HFF-Myc (cell line): Measurements from ENCODE around the gene IGFBP5.

Experiments
- DNase-seq: peaks from one replicate; pipeline ENCODE4 v3.0.0-alpha.2; 2011; ENCODE audit warnings: low read depth; ENCODE audit errors: extremely low read depth
- H3K4me3 ChIP-seq: replicated peaks from 2 replicates; pipeline ENCODE4 v1.5.1; 2011; ENCODE audit warnings: low read depth, mild to moderate bottlenecking, control low read depth, low read length
- CTCF ChIP-seq: IDR thresholded peaks from 2 replicates; pipeline ENCODE4 v1.5.1; 2012; ENCODE audit warnings: mild to moderate bottlenecking, low read depth, low read length, control low read depth; ENCODE audit errors: missing control alignments

Gene IGFBP5

DNA sequence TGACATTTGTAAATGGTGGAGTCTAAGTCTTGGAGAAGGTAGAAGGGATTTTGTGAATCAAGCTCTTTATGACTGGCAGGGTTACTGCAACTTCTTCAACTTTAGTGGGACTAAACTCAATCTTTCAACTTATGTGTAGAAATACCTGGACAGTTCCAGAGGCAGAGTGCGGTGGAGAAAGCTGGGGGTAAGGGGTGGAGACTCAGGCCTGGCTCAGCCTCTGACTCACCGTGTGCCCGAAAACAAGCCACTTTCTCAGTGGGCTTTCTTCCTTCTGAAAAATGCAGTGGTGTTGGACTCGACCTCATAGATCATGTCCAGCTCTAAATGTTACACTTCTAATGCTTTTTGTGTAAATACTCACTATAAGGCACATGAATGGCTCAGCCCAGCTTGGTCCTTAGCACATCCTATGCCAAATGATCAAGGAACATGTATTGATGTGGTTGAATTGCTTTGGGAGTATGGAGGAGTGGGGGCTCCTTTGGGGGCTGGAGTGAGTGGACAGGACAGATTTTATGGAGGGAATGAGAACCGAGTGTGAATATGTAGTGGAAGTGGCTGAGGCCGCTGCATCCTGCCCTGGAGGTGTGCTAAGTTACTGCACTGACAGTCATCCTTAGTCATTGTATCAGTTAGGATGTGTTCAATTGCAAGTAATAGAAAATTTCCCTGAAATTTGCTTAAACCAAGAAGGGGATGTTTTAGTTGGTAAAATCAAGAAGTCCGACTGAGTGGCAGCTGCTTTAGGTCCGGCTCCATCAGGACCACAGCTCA lies 32.2 kb upstream of the IGFBP5 start:
- TF ChIP-seq CTCF, result no peak
- DNase-seq, result no peak
- H3K4me3 ChIP-seq, result no peak overlapping the region

GRCh38 chr2:216724190-216724589 lies 28.8 kb upstream of the IGFBP5 start:
- DNase-seq, result no peak
- no peak overlapping the region for H3K4me3 ChIP-seq
- TF ChIP-seq CTCF, result no peak

DNA sequence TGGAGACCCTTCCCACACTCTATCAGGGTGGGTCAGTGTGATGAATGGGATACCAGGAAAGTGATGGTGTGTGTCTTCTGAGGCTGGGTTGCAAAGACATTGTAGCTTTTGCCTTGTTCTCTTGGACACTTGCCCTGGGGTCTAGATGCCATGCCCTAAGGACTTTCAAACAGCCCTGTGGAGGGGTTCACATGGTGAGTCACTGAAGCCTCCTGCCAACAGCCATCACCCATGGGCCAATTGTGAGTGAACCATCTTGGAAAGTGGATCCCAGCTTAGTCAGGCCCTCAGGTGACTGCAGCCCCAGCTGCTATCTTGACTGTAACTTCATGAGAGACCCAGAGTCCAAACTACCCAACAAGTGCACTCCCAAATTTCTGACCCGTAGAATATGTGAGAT lies 25.8 kb upstream of the IGFBP5 start:
- no peak for TF ChIP-seq CTCF
- DNase-seq, result no peak
- no peak overlapping the region for H3K4me3 ChIP-seq

DNA sequence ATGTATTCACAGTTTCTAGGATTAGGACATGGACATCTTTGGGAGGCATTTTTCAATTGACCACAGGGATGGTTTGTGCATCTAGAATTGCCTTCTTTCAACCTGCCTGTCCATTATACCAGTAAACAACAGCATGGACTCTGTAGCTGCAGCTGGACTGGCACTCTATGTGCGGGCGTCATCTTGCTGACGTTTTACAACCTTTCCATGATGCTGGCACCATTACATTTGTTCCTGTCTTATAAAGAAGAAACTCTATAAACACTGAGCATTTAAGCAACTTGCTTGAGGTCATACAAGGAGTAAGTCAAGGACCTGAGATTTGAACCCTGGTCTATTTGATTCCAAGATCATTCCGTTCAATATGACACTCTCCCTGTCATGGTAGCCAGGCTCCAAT lies 25.4 kb upstream of the IGFBP5 start:
- no peak for TF ChIP-seq CTCF
- no peak overlapping the region for H3K4me3 ChIP-seq
- DNase-seq, result no peak

GRCh38 chr2:216717907-216718615 lies 22.7 kb upstream of the IGFBP5 start:
- no peak for DNase-seq
- no peak overlapping the region for H3K4me3 ChIP-seq
- TF ChIP-seq CTCF, result no peak

DNA sequence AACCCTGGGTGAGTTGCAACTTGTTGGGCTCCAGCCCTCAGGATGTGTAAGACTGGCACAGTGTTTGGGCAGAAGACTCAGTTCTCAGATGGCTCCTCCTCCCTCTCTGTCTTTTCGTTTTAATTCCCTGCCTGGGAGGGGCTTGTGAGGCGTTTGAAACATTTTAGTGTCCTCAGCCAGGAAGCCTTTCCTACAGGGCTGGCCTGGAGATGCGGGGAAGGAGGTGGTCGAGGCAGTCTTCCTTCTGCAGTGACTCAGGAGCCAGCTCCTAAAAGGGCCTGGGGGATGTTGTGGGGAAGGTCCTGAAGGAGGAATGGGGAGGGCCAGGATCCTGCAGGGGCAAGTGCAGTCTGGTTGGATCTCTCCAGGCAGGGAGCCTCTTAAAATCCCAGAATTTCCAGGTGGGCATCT lies 22.1 kb upstream of the IGFBP5 start:
- DNase-seq, result no peak
- no peak for TF ChIP-seq CTCF
- H3K4me3 ChIP-seq, result no peak overlapping the region

DNA sequence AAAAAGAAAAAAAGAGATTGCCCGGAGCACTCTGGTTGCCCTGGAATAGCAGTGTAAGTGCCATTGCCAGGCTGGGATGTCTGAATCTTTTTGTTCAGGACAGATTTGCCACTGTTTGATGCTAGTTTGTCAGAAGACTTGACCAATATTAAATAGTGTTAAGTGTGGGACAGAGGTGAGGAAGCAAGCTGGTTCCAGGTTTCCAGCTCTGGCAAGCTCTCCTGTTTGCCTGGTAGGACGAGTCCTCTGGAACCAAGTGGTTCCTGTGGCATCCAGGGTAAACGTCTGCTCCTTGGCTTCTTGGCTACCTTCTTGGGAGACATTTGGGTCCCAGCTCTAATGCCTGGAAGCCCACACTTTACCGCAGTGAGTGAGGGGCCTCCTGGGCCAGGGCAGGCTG lies 20.8 kb upstream of the IGFBP5 start:
- no peak for TF ChIP-seq CTCF
- H3K4me3 ChIP-seq, result no peak overlapping the region
- no peak for DNase-seq
